HG03575 (cell line): ENCODE data around the gene TTC29.
A peak's percentile ranks its signal among the peaks of the same experiment; 100 is the strongest.

Source experiments
- ATAC-seq: cut with Tn5 transposase; IDR thresholded peaks from one replicate; pipeline ENCODE4 v1.9.1; 2021; ENCODE audit not compliant: unreplicated experiment, insufficient number of reproducible peaks, low FRiP score; ENCODE audit errors: extremely low read depth

The TTC29 gene

GRCh38 chr4:146945556-146946374, at the start of gene TTC29:
Gene TTC29, minus strand, starts transcription at chr4:146945864. Its CDS starts 5,969 bp downstream, at chr4:146939895.
- ATAC-seq, result peak; percentile 94

- ATAC-seq, result no peak
Observed at GRCh38 chr4:146981651-146982050, 36.0 kb upstream of the TTC29 start.

- no peak for ATAC-seq
Observed at GRCh38 chr4:146978641-146979040, 33.0 kb upstream of the TTC29 start.

- no peak for ATAC-seq
Observed at GRCh38 chr4:146976145-146976544, 30.5 kb upstream of the TTC29 start.

- ATAC-seq, result no peak
Observed at GRCh38 chr4:146975527-146975926, 29.9 kb upstream of the TTC29 start.

GRCh38 chr4:146975036-146975435, 29.4 kb upstream of the TTC29 start:
- ATAC-seq, result no peak

GRCh38 chr4:146972036-146972435, 26.4 kb upstream of the TTC29 start:
- no peak for ATAC-seq

- ATAC-seq, result no peak
Observed at GRCh38 chr4:146969126-146969525, 23.5 kb upstream of the TTC29 start.

GRCh38 chr4:146960634-146961033, 15.0 kb upstream of the TTC29 start:
- no peak for ATAC-seq

GRCh38 chr4:146959692-146960091, 14.0 kb upstream of the TTC29 start:
- no peak for ATAC-seq

GRCh38 chr4:146957237-146957636, 11.6 kb upstream of the TTC29 start:
- no peak for ATAC-seq

- no peak for ATAC-seq
Observed at GRCh38 chr4:146952896-146953295, 7.2 kb upstream of the TTC29 start.

GRCh38 chr4:146949559-146949958, 3.9 kb upstream of the TTC29 start:
- ATAC-seq, result no peak

GRCh38 chr4:146943691-146944375, 1.8 kb downstream of the TTC29 start:
- ATAC-seq, result no peak

GRCh38 chr4:146932116-146932515, 13.5 kb downstream of the TTC29 start:
- no peak for ATAC-seq

GRCh38 chr4:146930673-146931072, 15.0 kb downstream of the TTC29 start:
- no peak for ATAC-seq

- ATAC-seq, result no peak
Observed at GRCh38 chr4:146927695-146928094, 18.0 kb downstream of the TTC29 start.

GRCh38 chr4:146916479-146917076, 29.1 kb downstream of the TTC29 start:
- ATAC-seq, result no peak

GRCh38 chr4:146915132-146915531, 30.5 kb downstream of the TTC29 start:
- no peak for ATAC-seq

- no peak for ATAC-seq
Observed at GRCh38 chr4:146900295-146900694, 45.4 kb downstream of the TTC29 start.
